Panc1 (cell line): ENCODE data around the gene CSH1. TPM values are rescaled to one million over a fixed set of nuclear protein-coding genes. Genes with fewer than 3 reads are reported as not detected.

ENCODE experiments used
- ATAC-seq: fragments of 200-7000 bp; cut with Tn5 transposase; 2 replicates; pipeline ENCODE4 v1.9.1; 2020; ENCODE audit warnings: mild to moderate bottlenecking, moderate library complexity
- BruUV-seq: library from RNA; stranded (reverse); fragments of 400-500 nt; replicated peaks from 2 replicates; lab custom pipeline; 2021; lab: Mats Ljungman, UMichigan
- CTCF ChIA-PET: fragments of 300-600 bp; sonication (Branson Sonifier 250); formaldehyde crosslinking; loops from one replicate; lab custom pipeline; 2022; ENCODE audit warnings: antibody characterized with exemption; lab: Charles Lee
- POLR2A ChIA-PET: fragments of 300-600 bp; sonication (Branson Sonifier 250); formaldehyde crosslinking; loops from one replicate; lab custom pipeline; 2022; ENCODE audit warnings: antibody characterized with exemption; lab: Charles Lee
- DNase-seq: peaks from one replicate; pipeline ENCODE4 v3.0.0-alpha.2; 2010; ENCODE audit warnings: low read depth, low spot score
- H3K27ac ChIP-seq: 2 replicates; pipeline ENCODE4 v1.5.1; 2011; ENCODE audit warnings: mild to moderate bottlenecking, low read length, inconsistent platforms
- H3K27me3 ChIP-seq: fragments of 200-500 bp; sonication (Bioruptor generic); 2 replicates; pipeline ENCODE4 v1.6.0; 2014; ENCODE audit warnings: low read length, inconsistent platforms; ENCODE audit not compliant: control insufficient read depth, insufficient read depth
- H3K36me3 ChIP-seq: fragments of 200-500 bp; sonication (Bioruptor generic); 2 replicates; pipeline ENCODE4 v1.5.1; 2014; ENCODE audit warnings: inconsistent platforms, mild to moderate bottlenecking, low read length, moderate library complexity; ENCODE audit not compliant: control insufficient read depth, insufficient read depth
- H3K4me1 ChIP-seq: 2 replicates; pipeline ENCODE4 v1.5.1; 2011; ENCODE audit warnings: inconsistent platforms, mild to moderate bottlenecking, low read length, moderate library complexity; ENCODE audit not compliant: control insufficient read depth, insufficient read depth
- H3K4me3 ChIP-seq, 2 experiments: 2 replicates each; pipeline ENCODE4 v1.5.1; 2011 to 2012; ENCODE audit warnings: low read depth in 2 of 2, low read length in 2 of 2, mild to moderate bottlenecking in 2 of 2, inconsistent platforms in 1 of 2, moderate library complexity in 1 of 2
- H3K9me3 ChIP-seq: fragments of 200-500 bp; sonication (Bioruptor generic); 2 replicates; pipeline ENCODE4 v1.5.1; 2014; ENCODE audit warnings: low read depth, mild to moderate bottlenecking, inconsistent platforms, low read length, moderate library complexity; ENCODE audit not compliant: control insufficient read depth, insufficient read depth
- CTCF ChIP-seq: fragments of 450-650 bp; IDR thresholded peaks from 2 replicates; pipeline ENCODE4 v1.5.1; 2017; ENCODE audit warnings: mild to moderate bottlenecking
- POLR2AphosphoS5 ChIP-seq: IDR thresholded peaks from 2 replicates; pipeline ENCODE4 v1.6.1; 2012; ENCODE audit warnings: mild to moderate bottlenecking, low read depth, low read length, moderate library complexity
- REST ChIP-seq, 2 experiments: IDR thresholded peaks; 2 replicates each; pipeline ENCODE4 v1.6.1; 2011 to 2012; ENCODE audit warnings: low read depth in 2 of 2, control low read depth in 1 of 2, low read length in 1 of 2, mild to moderate bottlenecking in 1 of 2, moderate library complexity in 1 of 2; ENCODE audit not compliant: insufficient read depth in 1 of 2
- SIN3A ChIP-seq: IDR thresholded peaks from 2 replicates; pipeline ENCODE4 v1.6.1; 2012; ENCODE audit warnings: low read depth, mild to moderate bottlenecking, low read length, moderate library complexity, borderline replicate concordance; ENCODE audit not compliant: insufficient read depth
- TCF7L2 ChIP-seq: IDR thresholded peaks from 2 replicates; pipeline ENCODE4 v1.6.1; 2011; ENCODE audit warnings: mild to moderate bottlenecking, low read depth, low read length, inconsistent platforms
- in situ Hi-C: cut with HindIII; loops from 2 replicates; pipeline ENCODE4 v1.10.0; 2016; ENCODE audit warnings: low sequenced_read_pairs, low pct_unique_long_range_greater_than_20kb
- intact Hi-C: fragments of 100-400 bp; cut with micrococcal nuclease; formaldehyde crosslinking; loops from one replicate; pipeline ENCODE4 v1.10.0; 2022; ENCODE audit not compliant: unreplicated experiment
- total RNA-seq: library from RNA; stranded (reverse); gene quantifications from one replicate; pipeline ENCODE4 v1.2.1, GENCODE V29; 2021; ENCODE audit not compliant: unreplicated experiment

The CSH1 gene
- total RNA-seq, 1 experiment from 2014 or later, result not detected

GRCh38 chr17:63944736-63945499 lies 48.5 kb upstream of the CSH1 start:
- Histone ChIP-seq H3K4me1 (no peaks in the 10 kb centered on the region), H3K36me3 (no peaks in the 10 kb centered on the region), H3K9me3 (no peaks in the 10 kb centered on the region), H3K4me3 (no peak overlapping the region), H3K27ac (no peak overlapping the region), H3K27me3 (no peaks in the 10 kb centered on the region)
- no peak for ATAC-seq
- no TSS peak for BruUV-seq
- ChIA-PET CTCF (no interaction called here), POLR2A (no interaction called here)
- TF ChIP-seq POLR2AphosphoS5, result no peak
- TF ChIP-seq REST (IDR thresholded peaks at IDR 0.05; ENCODE audit: insufficient read depth in 1 of 2, low read depth in 2 of 2, low read length in 1 of 2), result no peak
- TF ChIP-seq CTCF, result no peak
- no peak for TF ChIP-seq SIN3A
- TF ChIP-seq TCF7L2, result no peak
- no peak for DNase-seq
- intact Hi-C loops, result no loop called here
- in situ Hi-C loops, result no loop called here

- CTCF ChIA-PET, result no interaction called here
- no peak for ATAC-seq
- BruUV-seq, result no TSS peak
These were observed 47.4 kb upstream of the CSH1 start for GRCh38 chr17:63943745-63944144.

More at GRCh38 chr17:63943745-63944144, 47.4 kb upstream of the CSH1 start:
- H3K27ac ChIP-seq, result no peak overlapping the region
- H3K4me1 ChIP-seq, result no peaks in the 10 kb centered on the region
- DNase-seq, result no peak
- intact Hi-C loops (no loop called here), in situ Hi-C loops (no loop called here)
- H3K9me3 ChIP-seq, result no peaks in the 10 kb centered on the region
- no peaks in the 10 kb centered on the region for H3K27me3 ChIP-seq
- TF ChIP-seq POLR2AphosphoS5, result no peak
- no peak for TF ChIP-seq CTCF
- no peak for TF ChIP-seq SIN3A
- TF ChIP-seq TCF7L2, result no peak
- TF ChIP-seq REST (IDR thresholded peaks at IDR 0.05; ENCODE audit: insufficient read depth in 1 of 2, low read depth in 2 of 2, low read length in 1 of 2), result no peak
- H3K4me3 ChIP-seq, result no peak overlapping the region
- POLR2A ChIA-PET, result no interaction called here
- H3K36me3 ChIP-seq, result no peaks in the 10 kb centered on the region
